NB4 (cell line): ENCODE data around the gene NUP214.

ENCODE experiments used
- CTCF ChIP-seq: IDR thresholded peaks from one replicate; pipeline ENCODE4 v1.5.1; 2012; ENCODE audit warnings: low read depth, low read length
- MYC ChIP-seq: IDR thresholded peaks from 2 replicates; pipeline ENCODE4 v1.6.1; 2011; ENCODE audit warnings: low read depth, low read length
- POLR2A ChIP-seq: IDR thresholded peaks from 2 replicates; pipeline ENCODE4 v1.6.1; 2011; ENCODE audit warnings: mild to moderate bottlenecking; ENCODE audit not compliant: insufficient read length; ENCODE audit errors: extremely low read depth
- TF ChIP-seq, protein P1 (sequence below): IDR thresholded peaks from 2 replicates; pipeline ENCODE4 v1.6.1; 2011; ENCODE audit warnings: low read depth, low read length

- TF ChIP-seq POLR2A, result no peak
- no peak for TF ChIP-seq CTCF
- TF ChIP-seq, protein P1, sequence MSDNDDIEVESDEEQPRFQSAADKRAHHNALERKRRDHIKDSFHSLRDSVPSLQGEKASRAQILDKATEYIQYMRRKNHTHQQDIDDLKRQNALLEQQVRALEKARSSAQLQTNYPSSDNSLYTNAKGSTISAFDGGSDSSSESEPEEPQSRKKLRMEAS, result no peak
- TF ChIP-seq MYC, result no peak
Measured at GRCh38 chr9:131104016-131104740, 21.2 kb upstream of the NUP214 start.
